Fibroblast of lung (primary cell): ENCODE measurements around the gene CBR1. TPM values are rescaled to one million over a fixed set of nuclear protein-coding genes. Genes with fewer than 3 reads are reported as not detected.

Experiments
- DNase-seq, 2 donors: peaks; one replicate each; pipeline versions ENCODE4 v3.0.0 to v3.0.0-alpha.2; 2010; ENCODE audit warnings: low read depth in 2 of 2
- H2AFZ ChIP-seq: 2 replicates; pipeline ENCODE4 v1.5.1; 2012; ENCODE audit warnings: low read length, control low read depth, inconsistent platforms
- H3K27ac ChIP-seq: 2 replicates; pipeline ENCODE4 v1.5.1; 2011; ENCODE audit warnings: low read length, control low read depth; ENCODE audit not compliant: insufficient read depth
- H3K27me3 ChIP-seq: 2 replicates; pipeline ENCODE4 v1.5.1; 2011; ENCODE audit warnings: mild to moderate bottlenecking, low read length; ENCODE audit not compliant: control insufficient read depth, insufficient read depth
- H3K36me3 ChIP-seq: 2 replicates; pipeline ENCODE4 v1.5.1; 2011; ENCODE audit warnings: low read length; ENCODE audit not compliant: control insufficient read depth, insufficient read depth
- H3K4me1 ChIP-seq: 2 replicates; pipeline ENCODE4 v1.5.1; 2011; ENCODE audit warnings: low read length; ENCODE audit not compliant: control insufficient read depth, insufficient read depth; ENCODE audit errors: extremely low read depth
- H3K4me2 ChIP-seq: 2 replicates; pipeline ENCODE4 v1.5.1; 2011; ENCODE audit warnings: low read length, control low read depth; ENCODE audit not compliant: insufficient read depth; ENCODE audit errors: extremely low read depth
- H3K4me3 ChIP-seq, 4 experiments: fragments of 200-600 bp in 1 of 4; sonication (generic) in 1 of 4; replicated peaks in 1 of 4; 2 replicates each; pipeline ENCODE4 v1.5.1; 2011 to 2016; ENCODE audit warnings: low read length in 4 of 4, low read depth in 3 of 4, mild to moderate bottlenecking in 3 of 4, control low read depth in 2 of 4, inconsistent platforms in 1 of 4, mixed read lengths in 1 of 4; ENCODE audit not compliant: insufficient read depth in 1 of 4; ENCODE audit errors: control extremely low read depth in 1 of 4
- H3K79me2 ChIP-seq: 2 replicates; pipeline ENCODE4 v1.5.1; 2012; ENCODE audit warnings: mild to moderate bottlenecking, low read length, inconsistent platforms; ENCODE audit not compliant: control insufficient read depth, insufficient read depth
- H3K9ac ChIP-seq: 2 replicates; pipeline ENCODE4 v1.5.1; 2011; ENCODE audit warnings: mild to moderate bottlenecking, low read length, control low read depth; ENCODE audit not compliant: insufficient read depth
- H3K9me3 ChIP-seq: 2 replicates; pipeline ENCODE4 v1.5.1; 2012; ENCODE audit warnings: low read depth, low read length; ENCODE audit not compliant: control insufficient read depth, insufficient read depth
- H4K20me1 ChIP-seq: 2 replicates; pipeline ENCODE4 v1.5.1; 2011; ENCODE audit warnings: low read length; ENCODE audit not compliant: control insufficient read depth, insufficient read depth; ENCODE audit errors: extremely low read depth
- CTCF ChIP-seq, 2 donors: IDR thresholded peaks in 1 of 2; conservative IDR thresholded peaks in 1 of 2; 1 replicate in 1 of 2; 2 replicates in 1 of 2; pipeline ENCODE4 v1.5.1; 2011 to 2012; ENCODE audit warnings: low read length in 2 of 2, control low read depth in 1 of 2, inconsistent platforms in 1 of 2, low read depth in 1 of 2, mild to moderate bottlenecking in 1 of 2
- EZH2 ChIP-seq: IDR thresholded peaks from 2 replicates; pipeline ENCODE4 v1.5.1; 2012; ENCODE audit warnings: low read length, control low read depth, mild to moderate bottlenecking; ENCODE audit errors: missing control alignments
- polyA plus RNA-seq, 2 donors: library from polyadenylated mRNA; depleted of rRNA in 1 of 2; stranded (reverse) in 1 of 2; unstranded in 1 of 2; fragments of >200 nt; gene quantifications; 2 replicates each; pipeline ENCODE4 v1.2.1, GENCODE V29; 2011 to 2012; ENCODE audit warnings: missing spikeins in 1 of 2
- total RNA-seq: library from RNA; depleted of rRNA; stranded (reverse); fragments of >200 nt; gene quantifications from 2 replicates; pipeline ENCODE4 v1.2.1, GENCODE V29; 2014

CBR1 gene
- total and polyA plus RNA-seq, 2 donors (not counting 1 experiment from before 2014, with no cell fraction given), result 131 to 152 TPM

GRCh38 chr21:36063375-36064084 lies 6.3 kb upstream of the CBR1 start:
- Histone ChIP-seq H3K9me3 (no peaks in the 10 kb centered on the region), H2AFZ (no peak overlapping the region), H3K27ac (no peak overlapping the region), H3K79me2 (peaks cover 5% of the 10 kb centered on the region), H3K4me1 (peaks cover 2% of the 10 kb centered on the region), H4K20me1 (no peaks in the 10 kb centered on the region), H3K36me3 (no peaks in the 10 kb centered on the region), H3K27me3 (no peaks in the 10 kb centered on the region), H3K9ac (no peak overlapping the region), H3K4me3 (no peak overlapping the region), H3K4me2 (no peak overlapping the region)
- DNase-seq, result no peak
- TF ChIP-seq EZH2, result no peak

DNA sequence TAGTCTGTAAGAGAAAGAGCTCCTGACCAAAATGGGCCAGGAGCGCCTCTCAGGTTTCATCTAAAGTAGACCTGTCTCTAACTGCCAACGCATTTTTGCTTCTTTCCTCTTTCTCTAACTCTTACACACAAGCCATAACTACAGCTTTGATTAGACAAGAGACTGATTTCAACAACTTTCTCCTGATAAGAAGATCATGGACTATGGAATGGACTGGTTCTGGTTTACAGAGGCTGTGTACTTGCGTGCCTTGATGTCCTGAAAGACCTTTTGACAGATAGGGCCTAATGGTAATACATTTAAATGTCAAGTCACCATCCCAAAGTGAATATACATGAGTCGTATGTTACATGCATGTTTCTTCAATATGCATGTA lies 5.8 kb upstream of the CBR1 start:
- no peak for DNase-seq
- Histone ChIP-seq H3K27ac (no peak overlapping the region), H3K36me3 (no peaks in the 10 kb centered on the region), H3K9ac (no peak overlapping the region), H2AFZ (no peak overlapping the region), H3K4me3 (no peak overlapping the region), H3K9me3 (no peaks in the 10 kb centered on the region), H3K79me2 (peaks cover 3% of the 10 kb centered on the region), H4K20me1 (no peaks in the 10 kb centered on the region), H3K4me1 (peaks cover 2% of the 10 kb centered on the region), H3K4me2 (no peak overlapping the region), H3K27me3 (no peaks in the 10 kb centered on the region)
- TF ChIP-seq CTCF (conservative IDR thresholded peaks at IDR 0.05 in 1 of 2, IDR thresholded peaks at IDR 0.05 in 1 of 2; ENCODE audit: low read depth in 1 of 2, low read length in 2 of 2) (no peak), EZH2 (no peak)

DNA sequence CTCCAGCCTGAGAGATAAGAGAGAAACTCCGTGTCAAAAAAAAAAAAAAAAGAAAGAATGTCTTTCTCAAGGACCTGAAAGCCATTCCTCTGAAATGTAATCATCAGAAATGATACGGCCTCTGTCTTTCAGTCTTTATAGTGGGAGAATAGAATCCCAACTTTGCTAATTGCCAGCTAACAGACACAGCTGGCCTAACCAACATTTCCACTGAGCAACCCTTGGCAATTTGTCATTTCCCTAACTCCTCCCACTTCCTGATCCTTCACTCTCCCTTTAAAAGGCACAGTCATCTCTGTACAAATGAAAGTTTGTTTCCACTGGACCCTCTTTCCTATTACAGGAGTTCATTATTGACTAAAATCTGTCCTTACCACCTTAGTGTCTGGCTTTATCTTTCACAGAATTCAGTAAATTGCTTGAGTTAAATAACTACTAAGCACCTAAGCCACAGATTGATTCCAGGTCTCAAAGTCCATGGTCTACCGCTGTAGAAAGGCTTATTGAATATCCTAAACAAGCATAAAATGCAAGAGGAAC lies 4.3 kb upstream of the CBR1 start:
- Histone ChIP-seq H3K27ac (peak overlapping the region; percentile 20), H3K4me2 (no peak overlapping the region)
- TF ChIP-seq CTCF (conservative IDR thresholded peaks at IDR 0.05 in 1 of 2, IDR thresholded peaks at IDR 0.05 in 1 of 2; ENCODE audit: low read depth in 1 of 2, low read length in 2 of 2) (no peak), EZH2 (no peak)

More for the DNA sequence above, 4.3 kb upstream of the CBR1 start:
- H3K79me2 ChIP-seq, result peaks cover 7% of the 10 kb centered on the region
- no peaks in the 10 kb centered on the region for H3K27me3 ChIP-seq
- no peaks in the 10 kb centered on the region for H3K36me3 ChIP-seq
- no peaks in the 10 kb centered on the region for H4K20me1 ChIP-seq
- H3K4me3 ChIP-seq, result no peak overlapping the region
- H3K9ac ChIP-seq, result no peak overlapping the region
- peaks cover 2% of the 10 kb centered on the region for H3K4me1 ChIP-seq
- no peaks in the 10 kb centered on the region for H3K9me3 ChIP-seq
- peak overlapping the region; percentile 78 for H2AFZ ChIP-seq
- peak; percentile 64 to 66 for DNase-seq
